ENCODE measurements around the gene ITSN1.

Gene ITSN1

GRCh38 chr21:33940881-33941245 is 298.6 kb downstream of the ITSN1 start:
- DNase-seq: no peak

- no peak for DNase-seq
Measured at GRCh38 chr21:33942426-33942825, 300.1 kb downstream of the ITSN1 start.

GRCh38 chr21:33943293-33943692 is 301.0 kb downstream of the ITSN1 start:
- no peak for DNase-seq

- no peak for DNase-seq
Measured at GRCh38 chr21:33944185-33944763, 302.0 kb downstream of the ITSN1 start.

- DNase-seq: no peak
Measured at GRCh38 chr21:33945652-33946270, 303.5 kb downstream of the ITSN1 start.

- peak; percentile 93 for DNase-seq
Measured at GRCh38 chr21:33947451-33948095, 305.3 kb downstream of the ITSN1 start.

- peak; percentile 40 for DNase-seq
Measured at GRCh38 chr21:33948096-33948950, 306.0 kb downstream of the ITSN1 start.

GRCh38 chr21:33948951-33949444 is 306.7 kb downstream of the ITSN1 start:
- no peak for DNase-seq
